Pons (tissue), 1 donor: ENCODE data around the gene TMEM106B.

Experiments
- DNase-seq: peaks from one replicate; pipeline ENCODE4 v3.0.0-alpha.2; 2016; ENCODE audit warnings: low spot score

TMEM106B gene

DNA sequence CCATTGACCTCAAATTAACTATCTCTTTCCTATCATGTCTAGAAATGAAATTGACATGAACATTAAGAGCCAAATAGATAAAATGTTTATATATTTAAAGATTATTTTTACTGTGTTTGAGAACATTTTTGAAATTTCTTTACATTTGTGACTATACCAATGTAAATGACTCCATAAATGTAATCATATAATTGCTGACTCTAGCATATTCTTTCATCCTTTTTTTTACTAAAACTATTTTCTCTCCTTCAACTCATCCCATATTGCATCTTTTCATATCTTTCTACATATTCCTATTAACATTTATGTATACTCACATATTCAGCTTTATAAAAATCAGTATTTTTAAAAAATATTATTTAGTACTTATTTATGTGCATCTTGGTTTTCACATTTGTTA lies 16.9 kb downstream of the TMEM106B start:
- no peak for DNase-seq

DNA sequence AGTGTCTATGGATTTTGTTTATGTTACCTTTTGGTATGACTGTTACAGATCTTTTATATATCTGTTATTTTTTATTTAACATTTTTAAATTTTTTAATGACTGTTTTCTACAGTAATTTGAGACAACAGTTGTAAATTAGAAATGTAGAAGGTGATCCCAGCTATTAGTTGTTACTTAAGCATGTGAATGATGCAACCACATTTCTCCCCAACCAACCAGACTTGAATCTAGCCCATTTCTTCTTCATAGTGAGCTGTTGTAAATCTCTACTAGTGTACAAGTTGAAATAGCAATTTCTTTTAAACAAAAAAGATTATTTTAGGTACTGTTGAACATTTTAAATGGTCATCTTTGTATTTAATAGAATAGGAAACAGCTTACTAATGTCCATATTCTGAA lies 18.0 kb downstream of the TMEM106B start:
- DNase-seq = no peak

DNA sequence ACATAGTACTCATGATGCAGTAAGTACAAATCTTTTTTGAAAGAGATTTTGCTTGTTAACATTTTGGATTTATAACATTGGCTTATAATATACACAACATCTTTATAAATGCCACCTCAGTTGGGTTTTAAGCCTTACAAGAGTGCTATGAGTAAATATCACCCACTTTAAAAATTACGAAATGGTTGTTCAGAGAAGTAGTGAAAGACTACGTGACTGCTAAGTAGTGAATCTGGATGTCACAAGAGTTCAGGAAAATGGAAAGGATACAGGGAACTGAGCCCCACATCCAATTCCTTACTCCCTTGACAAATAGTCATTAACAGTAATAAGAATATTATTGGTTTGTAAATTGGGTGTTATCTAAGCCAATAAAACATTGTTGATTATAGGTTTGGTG lies 20.0 kb downstream of the TMEM106B start:
- DNase-seq = no peak

DNA sequence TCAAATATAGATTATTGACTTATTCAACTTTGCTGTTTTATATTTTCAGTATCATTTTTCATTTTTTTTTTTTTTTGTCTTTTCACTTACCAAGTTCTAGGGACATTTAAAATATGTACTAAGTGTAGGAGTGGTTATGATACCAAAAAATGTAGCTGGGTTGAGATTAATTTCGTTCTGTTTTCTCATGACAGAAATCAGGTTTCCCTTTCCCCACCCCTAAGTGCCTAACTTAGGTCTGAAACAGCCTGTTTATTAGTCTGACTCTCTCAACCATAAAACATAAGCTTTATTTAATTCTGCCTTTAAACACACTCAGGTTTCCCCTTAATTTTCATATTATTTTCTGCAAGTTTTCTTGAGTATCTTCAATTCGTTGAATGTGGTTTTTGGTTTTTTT lies 22.1 kb downstream of the TMEM106B start:
- DNase-seq = no peak

DNA sequence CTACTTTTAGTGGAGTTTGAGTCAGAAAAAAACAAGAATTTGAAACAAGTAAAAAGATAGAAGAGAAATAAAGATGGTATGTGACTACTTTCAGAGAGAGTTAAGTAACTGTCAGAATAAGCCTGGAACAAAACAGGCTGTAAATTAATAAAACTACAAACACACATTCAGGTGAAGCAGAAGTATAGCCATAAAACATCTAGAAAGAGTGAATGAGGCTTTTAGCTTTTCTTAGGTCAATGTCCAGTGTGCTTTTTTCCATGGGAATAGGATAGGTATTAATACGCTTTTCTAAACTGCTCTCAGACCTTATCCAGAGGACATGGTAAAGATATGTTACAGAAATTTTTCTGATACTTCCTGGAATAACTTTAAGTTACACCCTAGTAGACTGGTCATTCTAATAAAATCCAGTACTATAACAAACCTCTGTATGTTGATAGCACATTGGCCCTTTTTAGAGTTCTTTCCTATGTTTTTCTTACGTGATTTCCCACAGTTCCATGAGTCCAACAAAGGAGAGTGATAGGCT lies 23.3 kb downstream of the TMEM106B start:
- no peak for DNase-seq

DNA sequence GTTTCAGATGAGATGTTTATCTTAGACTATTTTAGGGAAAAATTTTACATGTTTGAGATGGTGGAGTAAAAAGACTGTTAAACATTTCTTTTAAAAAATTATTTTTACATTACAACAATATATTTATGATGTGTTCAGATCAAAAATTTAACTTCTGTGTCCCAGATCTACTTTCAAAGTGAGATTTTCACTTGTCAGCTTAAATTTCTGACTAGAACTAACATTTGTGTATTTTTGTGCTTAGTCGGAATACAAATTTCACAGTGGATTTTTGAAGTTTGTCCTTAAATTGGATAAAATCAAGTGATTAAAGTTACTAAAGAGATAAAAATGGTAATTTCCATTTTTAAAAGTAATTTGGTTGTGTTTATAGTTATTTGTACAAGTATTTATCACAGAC lies 24.9 kb downstream of the TMEM106B start:
- DNase-seq = no peak

DNA sequence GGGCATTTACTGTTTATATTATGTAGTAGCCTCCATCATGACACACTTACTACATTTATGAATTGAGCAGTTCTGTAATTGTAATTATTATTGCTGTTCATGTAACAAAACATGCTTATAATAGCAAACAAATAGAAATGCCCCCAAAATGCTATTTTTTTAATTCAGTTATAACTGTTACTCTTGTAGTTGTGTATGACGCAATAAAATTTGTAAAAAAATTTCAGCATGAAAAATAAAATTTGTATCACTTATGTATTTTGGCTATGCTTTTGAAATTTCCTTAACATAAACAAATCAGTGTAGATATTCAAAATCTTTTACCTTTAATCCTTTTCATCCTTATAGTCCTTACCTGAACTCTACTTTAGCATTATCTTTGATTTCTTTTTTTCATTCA lies 25.9 kb downstream of the TMEM106B start:
- no peak for DNase-seq

DNA sequence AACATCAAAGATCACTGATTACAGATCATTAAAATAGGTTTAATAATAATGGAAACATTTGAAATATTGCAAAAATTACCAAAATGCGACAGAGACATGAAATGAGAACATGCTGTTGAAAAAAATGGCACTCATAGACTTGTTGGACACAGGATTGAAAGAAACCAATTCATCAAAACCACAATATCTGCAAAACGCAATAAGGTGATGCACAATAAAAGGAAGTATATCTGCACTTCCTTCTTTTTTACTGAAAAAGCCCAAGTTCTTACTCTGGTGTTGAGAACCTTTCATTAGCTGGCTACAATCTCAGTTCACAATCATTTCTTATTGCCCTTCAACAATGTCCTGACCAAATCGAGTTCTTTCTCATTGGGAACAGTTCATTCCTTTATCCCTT lies 28.7 kb downstream of the TMEM106B start:
- DNase-seq = no peak

DNA sequence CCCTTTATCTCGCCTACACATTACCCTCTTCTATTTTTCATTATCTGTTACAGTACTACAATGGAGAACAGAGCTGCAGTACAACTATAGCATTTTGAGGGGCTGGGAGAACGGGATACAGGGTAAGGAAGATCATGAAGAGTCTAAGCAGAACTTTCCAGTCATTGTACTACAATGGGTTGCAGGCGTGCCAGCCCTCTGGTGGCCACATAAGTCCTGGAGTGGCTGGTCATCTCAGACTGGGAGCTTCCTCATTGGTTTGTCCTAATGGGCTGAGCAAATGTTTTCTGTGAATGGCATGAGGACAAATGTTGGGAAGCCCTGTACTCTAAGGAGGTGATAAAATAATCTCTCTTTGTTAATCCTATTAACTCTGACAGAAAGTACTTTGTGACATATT lies 33.0 kb downstream of the TMEM106B start:
- DNase-seq = peak; percentile 10

DNA sequence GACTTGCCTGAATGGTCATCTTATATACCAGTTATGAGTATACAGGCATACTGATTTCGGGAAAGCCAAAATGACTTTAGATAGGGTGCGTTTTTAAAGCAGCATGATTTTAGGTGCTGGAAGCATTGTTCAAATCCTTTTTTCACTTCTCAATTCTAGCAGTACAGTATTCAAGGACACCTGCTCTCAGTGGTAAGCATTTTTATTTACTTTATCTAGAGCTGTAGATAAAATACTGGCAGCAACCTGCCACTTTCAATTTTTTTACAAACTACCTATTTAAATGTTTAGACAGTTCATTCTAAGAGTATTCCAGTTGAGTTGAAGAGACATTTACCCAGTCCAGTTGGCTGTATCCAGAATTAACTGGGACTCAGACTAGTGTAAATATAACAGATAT lies 33.6 kb downstream of the TMEM106B start:
- no peak for DNase-seq

DNA sequence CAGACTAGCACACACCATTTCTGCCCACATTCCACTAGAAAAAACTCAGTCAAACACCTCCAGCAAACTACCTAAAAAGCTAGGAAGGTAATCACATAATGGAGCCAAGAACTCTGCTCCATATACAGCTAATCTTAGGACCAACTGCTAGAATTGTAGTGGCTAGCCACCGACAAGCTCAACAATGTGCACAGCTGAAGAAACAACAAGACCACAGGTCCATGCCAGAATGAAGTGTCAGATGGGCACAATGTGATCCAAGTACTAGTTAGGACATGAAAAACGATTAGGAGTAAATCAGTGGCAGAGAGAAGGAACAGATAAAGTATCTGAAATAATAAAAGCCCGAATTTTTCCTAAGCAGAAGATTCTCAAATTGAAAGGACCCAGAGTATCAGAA lies 38.6 kb downstream of the TMEM106B start:
- DNase-seq = no peak

DNA sequence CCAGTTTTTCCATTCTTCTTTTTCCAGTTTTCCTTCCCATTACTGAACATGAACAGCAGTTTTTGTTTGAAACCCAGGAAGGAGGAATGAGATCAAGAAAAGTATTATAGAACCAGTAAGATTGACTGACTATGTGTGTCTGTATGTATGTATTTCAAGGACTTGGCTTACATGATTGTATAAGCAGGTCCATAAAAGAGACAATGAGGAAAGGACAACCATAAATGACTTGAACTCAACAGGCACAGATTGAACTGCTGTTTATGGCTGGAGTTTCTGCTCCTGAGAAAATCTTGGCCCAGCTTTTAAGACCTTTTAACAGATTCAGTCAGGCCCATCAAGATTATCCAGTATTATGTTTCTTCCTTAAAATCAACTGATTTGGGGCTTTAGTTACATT lies 39.1 kb downstream of the TMEM106B start:
- no peak for DNase-seq

DNA sequence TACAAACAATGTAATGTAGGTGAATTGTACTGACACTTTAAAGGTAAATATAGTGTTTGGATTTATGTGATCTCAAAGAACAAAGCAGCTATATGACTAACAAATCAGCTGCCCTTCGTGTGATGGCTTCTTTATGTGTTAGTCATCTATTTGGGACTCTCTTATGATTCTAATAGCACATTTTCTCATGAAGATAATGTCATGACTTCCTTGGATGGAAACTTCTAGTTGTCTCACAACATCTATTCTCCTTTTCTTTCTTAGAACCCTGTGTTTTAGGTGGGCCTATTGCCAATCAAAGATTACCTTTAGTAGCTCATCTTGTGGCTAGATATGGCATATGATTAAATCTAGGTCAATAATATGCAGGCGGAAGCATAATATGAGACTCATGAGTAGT lies 45.0 kb downstream of the TMEM106B start:
- no peak for DNase-seq

DNA sequence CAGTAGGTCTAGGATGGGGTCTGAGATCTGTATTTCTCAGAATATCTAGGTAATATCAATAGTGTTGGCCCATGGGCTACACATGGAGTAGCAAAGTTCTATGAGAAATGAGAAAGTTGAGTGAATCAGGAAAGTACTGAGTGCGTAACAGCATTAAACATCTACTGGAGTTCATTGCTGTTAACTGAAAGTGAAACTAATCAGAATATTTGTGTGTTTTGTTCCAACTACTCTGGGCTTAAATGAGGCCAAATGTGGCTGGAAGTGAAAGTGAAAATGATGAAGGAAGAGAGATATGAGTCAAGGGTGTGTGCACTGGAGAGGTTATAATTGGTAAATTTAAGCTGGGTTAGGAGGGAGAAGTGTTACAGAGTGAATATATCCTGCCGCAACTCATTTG lies 46.5 kb downstream of the TMEM106B start:
- no peak for DNase-seq

DNA sequence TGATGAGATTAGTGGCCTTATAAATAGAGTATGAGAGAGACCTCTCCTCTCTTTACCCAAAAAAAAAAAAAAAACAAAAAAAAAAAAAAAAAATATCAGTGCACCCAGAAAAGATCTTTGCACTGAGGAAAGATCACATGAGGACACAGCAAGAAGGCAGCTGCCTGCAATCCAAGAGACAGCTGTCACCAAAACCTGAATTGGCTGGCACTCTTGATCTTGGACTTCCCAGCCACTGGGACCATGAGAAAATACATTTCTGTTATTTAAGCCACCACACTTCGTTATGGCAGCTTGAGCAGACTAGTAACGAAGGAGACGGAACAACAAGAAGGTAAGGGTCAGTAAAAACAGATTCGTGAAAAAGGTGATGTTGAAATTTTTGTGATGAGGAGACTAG lies 47.0 kb downstream of the TMEM106B start:
- DNase-seq = no peak

DNA sequence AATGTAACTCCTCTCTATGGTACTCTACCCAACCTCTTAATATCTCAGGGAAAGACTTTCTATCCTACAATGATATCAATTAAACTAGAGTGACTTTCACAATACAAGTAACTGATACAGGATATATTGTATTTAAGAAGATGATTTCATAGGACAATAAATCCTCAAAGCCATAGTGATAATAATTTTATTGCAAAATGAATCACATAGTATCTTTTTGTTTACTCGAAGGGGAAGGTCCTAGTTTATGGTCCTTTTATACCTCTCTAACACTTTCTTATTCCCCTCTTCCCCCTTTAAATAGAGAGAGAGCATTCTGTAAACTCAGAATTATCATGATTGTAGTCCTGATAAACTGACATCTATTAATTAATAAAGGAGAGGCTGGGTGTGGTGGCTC lies 56.4 kb downstream of the TMEM106B start:
- DNase-seq = no peak

DNA sequence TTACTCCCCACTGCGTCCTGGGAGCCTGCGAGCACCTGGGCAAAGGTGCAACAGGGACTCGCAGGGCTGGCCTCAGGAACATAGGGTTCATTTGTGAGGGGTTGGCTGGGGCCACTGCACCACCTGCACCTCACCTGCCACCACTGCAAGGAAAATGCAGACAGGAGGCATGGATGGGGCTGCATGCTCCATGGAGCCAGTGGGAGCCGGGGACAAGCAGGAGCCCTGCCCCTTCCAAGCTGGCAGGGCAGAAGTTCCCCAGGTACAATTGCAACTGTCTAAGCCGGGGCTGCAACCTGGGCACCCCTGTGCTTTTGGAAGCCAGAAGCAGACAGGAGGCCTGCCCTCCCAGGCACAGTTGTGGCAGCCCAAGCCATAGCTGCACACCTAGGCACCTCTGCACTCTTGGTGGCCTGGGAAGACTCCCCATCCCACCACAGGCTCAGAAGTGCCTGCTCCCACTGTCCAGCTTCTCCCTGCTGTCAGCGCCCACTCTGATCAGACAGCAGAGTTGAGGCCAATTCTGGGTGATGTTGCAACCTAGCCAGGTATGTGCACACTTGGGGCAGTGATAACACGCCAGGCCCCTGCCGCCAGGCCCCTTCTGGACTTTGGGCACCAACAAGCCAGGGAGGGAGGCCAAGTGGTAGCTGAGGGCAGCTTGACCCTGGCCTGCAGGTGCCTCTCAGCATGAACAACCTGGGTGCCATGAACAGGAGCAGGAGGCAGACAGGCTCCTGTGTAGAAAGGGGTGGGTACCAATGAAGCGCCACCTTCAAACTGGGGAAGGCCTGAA lies 58.2 kb downstream of the TMEM106B start:
- no peak for DNase-seq

DNA sequence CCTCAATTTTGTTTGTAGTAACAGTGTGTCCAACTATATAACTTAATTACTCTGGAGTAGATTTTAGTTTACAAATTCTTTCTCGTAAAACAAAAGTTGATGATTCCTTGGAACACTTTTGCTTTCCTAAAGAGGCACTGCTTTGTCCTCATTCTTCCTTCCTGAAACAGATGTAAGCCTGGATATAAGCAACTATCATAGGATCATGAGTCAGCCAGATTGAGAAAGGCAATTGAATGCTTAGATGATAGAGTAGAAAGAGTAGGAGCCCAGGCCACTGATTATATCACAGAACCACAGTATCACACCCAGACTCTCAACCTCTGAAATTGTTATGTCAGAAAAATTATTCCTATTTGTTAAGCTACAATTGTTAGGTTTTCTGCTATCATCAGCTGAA lies 69.9 kb downstream of the TMEM106B start:
- DNase-seq = no peak

DNA sequence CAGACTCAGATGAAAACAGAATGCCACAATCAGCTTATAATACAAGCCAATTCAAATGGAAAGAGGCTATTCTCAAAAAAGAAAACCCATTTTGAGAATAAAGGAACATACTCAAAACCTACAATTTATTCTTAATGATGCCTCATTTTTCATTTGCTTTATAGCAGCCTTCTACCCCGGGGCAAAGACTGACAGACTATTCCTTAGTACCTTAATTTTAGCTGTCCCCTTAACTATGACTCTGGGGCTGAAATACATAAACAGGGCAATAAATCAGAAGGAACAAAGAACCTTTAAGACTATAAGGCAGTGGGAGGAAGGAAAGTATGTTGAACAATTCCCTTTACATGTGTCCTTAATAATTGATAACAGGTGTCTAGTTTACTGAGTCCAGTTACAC lies 76.8 kb downstream of the TMEM106B start:
- DNase-seq = no peak

DNA sequence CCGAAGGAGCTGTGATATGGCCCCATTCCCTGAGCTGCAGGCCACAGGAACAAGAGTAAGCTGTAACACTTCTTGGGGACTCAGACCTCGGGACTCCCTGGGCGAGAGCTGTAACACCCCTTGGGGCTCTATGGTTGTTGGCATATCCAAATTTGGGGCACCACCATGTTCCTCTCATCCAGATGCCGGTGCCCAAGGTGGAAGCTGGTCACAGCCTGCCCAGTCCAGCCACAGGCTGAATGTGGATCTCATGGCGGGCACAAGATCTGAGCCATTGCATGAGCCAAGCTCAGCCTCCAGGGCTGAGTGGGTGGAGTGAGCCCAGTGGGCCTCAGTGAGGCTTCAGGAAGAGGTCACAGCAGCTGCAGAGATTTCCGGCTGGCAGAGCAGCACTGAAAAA lies 78.9 kb downstream of the TMEM106B start:
- no peak for DNase-seq

DNA sequence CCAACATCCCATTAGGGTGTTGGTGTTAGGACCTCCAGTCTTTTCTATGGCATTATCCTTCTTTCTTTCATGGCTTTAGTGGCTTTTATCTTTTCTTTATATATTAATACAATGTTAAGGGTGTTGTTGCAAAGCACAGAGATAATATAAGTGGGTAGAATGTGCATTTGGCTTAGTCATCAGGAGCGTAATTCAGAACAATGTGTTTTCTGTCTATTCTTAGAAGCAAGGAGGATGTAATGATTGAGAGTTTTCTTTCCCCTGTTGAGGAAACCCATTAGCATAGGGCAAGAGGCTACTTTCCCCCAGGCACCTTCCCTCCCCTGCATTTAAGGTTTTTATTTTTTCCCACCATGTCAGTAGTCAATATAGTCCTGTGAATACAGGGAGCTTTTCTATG lies 79.7 kb downstream of the TMEM106B start:
- no peak for DNase-seq

DNA sequence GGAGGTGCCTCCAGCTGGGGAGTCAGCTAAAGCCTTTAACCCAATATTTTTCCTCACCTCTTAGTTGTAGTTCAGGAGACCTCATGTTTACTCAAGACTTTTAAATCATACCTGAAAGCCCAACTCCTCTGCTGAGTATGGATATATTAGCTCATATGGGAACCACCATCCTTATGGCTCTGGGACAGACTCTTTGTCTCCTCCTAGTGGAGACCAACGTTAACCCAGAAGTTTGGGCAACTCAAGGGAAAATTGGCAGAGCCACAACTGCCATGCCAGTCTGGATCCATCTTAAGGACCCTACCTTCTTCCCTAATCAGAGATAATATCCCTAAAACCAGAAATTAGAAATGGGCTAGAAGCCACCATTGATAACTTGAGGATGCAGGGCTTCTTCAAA lies 80.8 kb downstream of the TMEM106B start:
- DNase-seq = no peak
